ENCODE results near the gene HS6ST1. TPM values are rescaled to one million over a fixed set of nuclear protein-coding genes. Genes with fewer than 3 reads are reported as not detected.

The HS6ST1 gene
- total RNA-seq, 1 experiment from 2014 or later: 20.3 TPM

- Histone ChIP-seq H3K36me3 (ENCODE audit: control insufficient read depth, insufficient read depth, low read length) (no peaks in the 10 kb centered on the region), H3K27me3 (replicated peaks; ENCODE audit: control insufficient read depth, insufficient read depth, low read length) (no peaks in the 10 kb centered on the region), H3K4me1 (no peaks in the 10 kb centered on the region), H3K4me3 (ENCODE audit: low read depth, low read length) (no peak overlapping the region), H3K9me3 (peaks cover 14% of the 10 kb centered on the region)
- Mint-ChIP-seq H3K4me3 (ENCODE audit: unreplicated experiment) (no peak overlapping the region), H3K27me3 (ENCODE audit: insufficient read depth, unreplicated experiment) (peaks cover 4% of the 10 kb centered on the region), H3K4me1 (ENCODE audit: low read depth, unreplicated experiment) (no peaks in the 10 kb centered on the region), H3K9me3 (ENCODE audit: unreplicated experiment) (peaks cover 14% of the 10 kb centered on the region), H3K27ac (ENCODE audit: unreplicated experiment) (no peak overlapping the region), H3K36me3 (ENCODE audit: insufficient read depth, unreplicated experiment) (no peaks in the 10 kb centered on the region)
- POLR2A ChIA-PET: no interaction called here
- TF ChIP-seq CTCF (IDR thresholded peaks at IDR 0.05; ENCODE audit: insufficient read depth in 1 of 2, low read depth in 1 of 2, low read length in 1 of 2, severe bottlenecking in 1 of 2, unreplicated experiment in 1 of 2): no peak
- CTCF ChIA-PET: no interaction called here
- DNase-seq: peak in 1 of 2 experiments; percentile 22
- BruUV-seq (replicated peaks): no TSS peak
- intact Hi-C loops (cut with micrococcal nuclease; ENCODE audit: unreplicated experiment): loop anchor here (5.0 kb wide), 1 partner anchor 35 kb away; no protein-coding TSS in a partner anchor
Observed at GRCh38 chr2:128327180-128327964, 8.7 kb upstream of the HS6ST1 start.

GRCh38 chr2:128326346-128326745, 7.7 kb upstream of the HS6ST1 start:
- Mint-ChIP-seq H3K4me3 (ENCODE audit: unreplicated experiment) (no peak overlapping the region), H3K27me3 (ENCODE audit: insufficient read depth, unreplicated experiment) (no peaks in the 10 kb centered on the region), H3K27ac (ENCODE audit: unreplicated experiment) (no peak overlapping the region), H3K36me3 (ENCODE audit: insufficient read depth, unreplicated experiment) (no peaks in the 10 kb centered on the region), H3K4me1 (ENCODE audit: low read depth, unreplicated experiment) (no peaks in the 10 kb centered on the region), H3K9me3 (ENCODE audit: unreplicated experiment) (peaks cover 4% of the 10 kb centered on the region)
- Histone ChIP-seq H3K4me3 (ENCODE audit: low read depth, low read length) (no peak overlapping the region), H3K27me3 (replicated peaks; ENCODE audit: control insufficient read depth, insufficient read depth, low read length) (no peaks in the 10 kb centered on the region), H3K9me3 (peaks cover 3% of the 10 kb centered on the region), H3K4me1 (0 out of 2 replicates have a peak, but pooled peaks cover 3% of the 10 kb centered on the region), H3K36me3 (ENCODE audit: control insufficient read depth, insufficient read depth, low read length) (no peaks in the 10 kb centered on the region)
- TF ChIP-seq CTCF (IDR thresholded peaks at IDR 0.05; ENCODE audit: insufficient read depth in 1 of 2, low read depth in 1 of 2, low read length in 1 of 2, severe bottlenecking in 1 of 2, unreplicated experiment in 1 of 2): no peak
- ChIA-PET POLR2A (no interaction called here), CTCF (no interaction called here)
- intact Hi-C loops (cut with micrococcal nuclease; ENCODE audit: unreplicated experiment): loop anchor here (5.0 kb wide), 1 partner anchor 36 kb away; no protein-coding TSS in a partner anchor
- DNase-seq: no peak
- BruUV-seq (replicated peaks): no TSS peak

- H3K4me3 Mint-ChIP-seq (ENCODE audit: unreplicated experiment): no peak overlapping the region
- ChIA-PET POLR2A (no interaction called here), CTCF (no interaction called here)
- no peaks in the 10 kb centered on the region for H3K27me3 ChIP-seq (replicated peaks; ENCODE audit: control insufficient read depth, insufficient read depth, low read length)
- no peaks in the 10 kb centered on the region for H3K36me3 Mint-ChIP-seq (ENCODE audit: insufficient read depth, unreplicated experiment)
- no peaks in the 10 kb centered on the region; the same call in 1 of the 2 replicates for H3K9me3 ChIP-seq
- no peaks in the 10 kb centered on the region for H3K9me3 Mint-ChIP-seq (ENCODE audit: unreplicated experiment)
- no peak overlapping the region for H3K27ac Mint-ChIP-seq (ENCODE audit: unreplicated experiment)
- H3K4me3 ChIP-seq (ENCODE audit: low read depth, low read length): no peak overlapping the region
- intact Hi-C loops (cut with micrococcal nuclease; ENCODE audit: unreplicated experiment): loop anchor here (5.0 kb wide), 1 partner anchor 37 kb away; no protein-coding TSS in a partner anchor
- peak in 1 of 2 experiments; percentile 33 for DNase-seq
- H3K4me1 Mint-ChIP-seq (ENCODE audit: low read depth, unreplicated experiment): no peaks in the 10 kb centered on the region
- no peak for TF ChIP-seq CTCF (IDR thresholded peaks at IDR 0.05; ENCODE audit: insufficient read depth in 1 of 2, low read depth in 1 of 2, low read length in 1 of 2, severe bottlenecking in 1 of 2, unreplicated experiment in 1 of 2)
- H3K4me1 ChIP-seq: 0 out of 2 replicates have a peak, but pooled peaks cover 4% of the 10 kb centered on the region
- H3K27me3 Mint-ChIP-seq (ENCODE audit: insufficient read depth, unreplicated experiment): no peaks in the 10 kb centered on the region
- BruUV-seq (replicated peaks): no TSS peak
- no peaks in the 10 kb centered on the region for H3K36me3 ChIP-seq (ENCODE audit: control insufficient read depth, insufficient read depth, low read length)
Observed at GRCh38 chr2:128325611-128326181, 7.0 kb upstream of the HS6ST1 start.

All from Caco-2 (cell line).